CD4-positive, alpha-beta T cell treated with Interleukin-15 for 1 hour (primary cell): Measurements from ENCODE around the gene PLXNA3.
A peak's percentile ranks its signal among the peaks of the same experiment; 100 is the strongest.

Experiments
- DNase-seq: peaks from one replicate; pipeline ENCODE4 v3.0.0-alpha.2; 2020

PLXNA3 gene

DNA sequence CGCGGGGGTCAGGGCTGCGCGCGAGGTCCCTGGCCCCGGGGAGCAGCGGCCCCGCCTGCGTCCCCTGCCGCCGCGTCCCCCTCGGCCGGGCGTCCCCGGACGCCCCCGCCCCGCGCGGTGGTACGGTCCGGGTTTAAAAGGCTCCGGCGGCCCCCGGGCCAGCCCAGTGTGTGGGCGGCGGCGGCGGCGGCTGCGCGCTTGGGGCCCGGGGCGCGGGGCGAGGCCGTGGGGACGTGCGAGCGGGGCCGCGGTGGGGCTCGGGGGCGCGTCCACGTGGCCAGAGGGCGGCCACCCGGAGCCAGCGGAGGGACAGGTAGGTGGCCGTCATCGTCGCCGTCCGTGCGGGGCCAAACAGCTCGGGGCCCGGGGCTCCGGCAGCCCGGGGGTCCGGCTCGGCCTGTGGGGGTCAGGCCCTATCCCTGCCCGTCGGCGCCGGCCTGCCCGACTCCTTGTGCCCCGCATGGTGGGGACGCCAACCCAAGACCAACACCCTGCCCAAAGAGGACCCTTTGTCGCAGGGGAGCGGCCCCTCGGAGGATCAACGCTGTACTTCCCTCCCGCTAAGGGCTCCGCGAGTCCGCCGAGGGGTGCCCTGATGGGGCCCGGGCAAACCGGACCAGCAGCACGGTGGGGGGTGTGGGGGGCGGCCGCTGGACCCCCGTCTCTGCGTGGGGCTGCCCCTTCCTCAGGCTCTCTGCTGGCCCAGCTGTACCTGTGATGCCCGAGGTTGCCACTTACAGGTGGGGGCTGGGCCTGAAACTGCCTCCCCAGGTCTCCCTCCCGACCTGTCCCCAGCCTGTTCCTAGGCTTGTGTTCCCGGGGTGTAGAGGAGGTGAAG lies at the start of gene PLXNA3:
TSS of gene PLXNA3 (plus strand) at position 166 of the 838 bp plus-strand sequence. CDS start 1,903 bp downstream, outside the sequence.
- peak; percentile 48 for DNase-seq

DNA sequence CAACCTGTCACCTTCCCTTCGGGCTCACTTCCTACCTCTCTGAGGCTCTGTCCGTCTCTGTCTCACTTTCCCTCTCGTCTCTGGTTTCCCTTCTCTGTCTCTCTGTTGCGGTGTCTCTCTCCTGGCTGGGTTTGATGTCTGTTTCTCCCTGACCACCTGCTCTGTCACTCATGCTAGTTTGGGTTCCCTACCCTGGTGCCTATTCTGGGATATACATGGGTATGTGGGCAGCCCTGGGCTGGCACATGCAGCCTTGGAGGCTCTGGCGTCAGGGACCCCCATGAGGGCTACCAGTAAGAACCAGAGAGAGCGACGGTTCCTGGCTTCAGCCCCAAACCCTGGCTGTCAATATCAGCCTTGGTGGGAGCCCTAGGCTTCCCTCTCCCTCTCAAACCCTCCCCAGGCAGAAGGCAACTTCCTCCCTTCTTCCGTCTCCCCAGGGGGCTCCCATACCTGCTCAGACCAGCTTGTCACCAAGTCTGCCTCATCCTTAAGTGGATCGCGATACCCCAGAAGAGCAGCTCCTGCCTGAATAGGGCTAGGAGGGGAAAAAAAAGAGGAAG lies 49.3 kb upstream of the PLXNA3 start:
- DNase-seq = no peak

DNA sequence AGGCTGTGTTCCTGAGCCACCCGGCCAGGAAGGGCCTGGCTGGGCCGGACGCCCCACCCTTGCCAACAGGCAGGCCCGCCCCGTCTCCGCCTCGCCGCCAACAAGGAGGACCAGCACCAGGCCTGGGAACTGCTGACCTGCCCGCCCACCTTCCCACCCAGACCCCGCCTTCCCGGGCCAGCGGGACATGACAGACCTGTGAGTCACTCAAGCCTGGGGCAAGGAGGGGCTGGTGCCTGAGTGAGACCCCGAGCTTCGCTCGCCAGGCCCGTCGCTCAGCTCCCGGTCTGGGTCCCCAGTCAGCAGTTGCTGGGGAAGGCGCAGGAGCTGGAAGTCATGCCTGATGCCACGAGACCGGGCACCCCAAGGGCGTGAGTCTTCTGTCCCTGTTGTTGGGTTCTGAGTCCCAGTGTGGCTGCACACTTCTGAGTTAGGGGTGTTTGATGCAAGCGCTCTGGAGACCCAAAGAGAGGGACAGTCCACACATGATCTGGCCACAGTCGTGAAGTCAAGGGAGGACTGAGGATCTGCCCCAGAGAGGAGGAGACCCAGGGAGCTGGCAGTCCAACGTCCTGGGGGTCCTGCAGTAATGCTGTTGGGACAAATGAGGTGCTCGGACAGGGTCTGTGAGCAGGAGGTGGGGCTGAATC lies 48.7 kb upstream of the PLXNA3 start, which contains the start of gene DNASE1L1:
TSS of gene DNASE1L1 (minus strand) at position 33 of the 650 bp plus-strand sequence. CDS start 3,686 bp downstream, outside the sequence.
- DNase-seq = peak; percentile 83

DNA sequence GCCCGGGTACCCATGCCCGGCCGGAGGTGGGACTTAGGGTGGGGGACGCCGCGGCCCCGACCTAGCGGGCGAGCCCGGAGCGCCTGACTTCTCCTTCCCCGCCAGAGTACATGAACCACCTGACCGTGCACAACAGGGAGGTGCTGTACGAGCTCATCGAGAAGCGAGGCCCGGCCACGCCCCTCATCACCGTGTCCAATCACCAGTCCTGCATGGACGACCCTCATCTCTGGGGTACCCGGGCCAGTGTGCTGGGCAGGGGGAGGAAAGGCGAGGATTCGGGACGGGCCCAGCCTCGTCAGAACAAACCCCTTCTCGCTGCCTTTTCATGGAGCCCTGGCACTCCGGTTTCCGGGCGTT lies 46.1 kb upstream of the PLXNA3 start:
- peak; percentile 58 for DNase-seq

DNA sequence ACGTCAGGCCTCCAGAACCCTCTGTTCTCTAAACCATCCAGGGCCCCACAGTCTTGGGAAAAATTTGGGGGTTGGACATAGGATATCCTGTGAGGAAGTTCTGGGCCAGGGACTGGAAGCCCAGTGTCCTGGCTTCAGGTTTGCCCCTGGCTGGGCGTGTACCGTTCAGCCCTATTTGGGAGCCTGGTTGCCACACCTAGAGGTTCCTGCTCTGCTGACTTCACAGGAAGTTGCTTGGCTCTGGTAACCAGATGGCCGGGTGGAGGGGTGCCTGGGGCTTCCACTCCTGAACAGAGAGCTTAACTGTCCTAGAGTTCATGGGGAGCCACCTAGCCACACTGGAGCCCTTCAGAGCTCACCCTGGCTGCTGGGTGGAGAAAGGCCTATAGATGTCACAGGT lies 45.6 kb upstream of the PLXNA3 start:
- peak; percentile 54 for DNase-seq

DNA sequence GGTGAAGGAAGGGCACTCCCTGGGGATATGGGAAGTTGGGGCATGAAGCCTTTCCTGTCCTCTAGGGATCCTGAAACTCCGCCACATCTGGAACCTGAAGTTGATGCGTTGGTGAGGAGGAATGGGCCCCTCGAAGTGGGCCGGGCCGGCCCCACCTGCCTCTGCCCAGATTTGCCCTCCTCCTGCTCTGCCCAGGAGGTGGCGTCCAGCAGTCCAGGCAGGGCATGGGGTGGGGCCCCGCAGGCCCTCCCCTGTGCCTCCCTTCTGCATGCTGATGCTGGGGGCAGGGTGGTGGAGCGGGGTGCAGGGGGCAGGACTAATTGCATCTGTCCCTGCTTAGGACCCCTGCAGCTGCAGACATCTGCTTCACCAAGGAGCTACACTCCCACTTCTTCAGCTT lies 44.9 kb upstream of the PLXNA3 start:
- DNase-seq = no peak

DNA sequence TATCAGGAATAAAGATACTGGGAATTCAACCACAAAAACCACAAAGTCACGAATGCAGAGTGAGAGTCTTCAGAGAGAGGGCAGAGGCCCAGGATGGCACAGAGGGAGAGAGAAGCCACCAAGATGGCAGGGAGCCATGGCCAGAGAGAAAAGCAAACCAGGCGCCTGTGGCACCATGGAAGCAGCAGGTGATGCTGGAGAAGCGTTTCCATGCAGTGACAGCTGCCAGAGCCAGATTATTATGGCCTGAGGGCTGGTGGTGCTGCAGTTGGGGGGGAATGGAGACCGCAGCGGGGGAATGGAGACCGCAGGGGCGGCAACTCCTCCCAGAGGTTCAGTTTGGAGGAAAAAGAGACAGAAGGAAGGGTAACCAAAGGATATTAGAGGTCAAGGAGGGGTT lies 40.9 kb upstream of the PLXNA3 start:
- DNase-seq = no peak

DNA sequence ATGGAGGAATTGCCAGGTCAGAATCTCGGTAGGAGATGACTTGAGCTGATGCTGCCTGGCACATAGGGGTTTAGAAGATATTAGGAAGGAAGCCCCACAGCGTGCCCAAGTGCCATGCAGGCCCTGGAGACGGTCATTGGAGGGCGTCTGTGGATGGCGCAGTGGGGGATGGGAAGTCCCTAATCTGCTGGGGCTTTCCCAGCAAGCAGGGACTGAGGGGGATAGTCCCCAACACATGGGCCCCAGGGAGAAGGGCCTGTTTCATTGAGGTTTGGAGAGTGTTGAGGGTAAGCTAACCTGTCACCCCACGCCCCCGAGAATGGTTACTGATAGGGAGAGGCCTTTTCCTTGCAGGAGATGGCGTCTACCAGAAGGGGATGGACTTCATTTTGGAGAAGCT lies 38.9 kb upstream of the PLXNA3 start:
- DNase-seq = no peak

DNA sequence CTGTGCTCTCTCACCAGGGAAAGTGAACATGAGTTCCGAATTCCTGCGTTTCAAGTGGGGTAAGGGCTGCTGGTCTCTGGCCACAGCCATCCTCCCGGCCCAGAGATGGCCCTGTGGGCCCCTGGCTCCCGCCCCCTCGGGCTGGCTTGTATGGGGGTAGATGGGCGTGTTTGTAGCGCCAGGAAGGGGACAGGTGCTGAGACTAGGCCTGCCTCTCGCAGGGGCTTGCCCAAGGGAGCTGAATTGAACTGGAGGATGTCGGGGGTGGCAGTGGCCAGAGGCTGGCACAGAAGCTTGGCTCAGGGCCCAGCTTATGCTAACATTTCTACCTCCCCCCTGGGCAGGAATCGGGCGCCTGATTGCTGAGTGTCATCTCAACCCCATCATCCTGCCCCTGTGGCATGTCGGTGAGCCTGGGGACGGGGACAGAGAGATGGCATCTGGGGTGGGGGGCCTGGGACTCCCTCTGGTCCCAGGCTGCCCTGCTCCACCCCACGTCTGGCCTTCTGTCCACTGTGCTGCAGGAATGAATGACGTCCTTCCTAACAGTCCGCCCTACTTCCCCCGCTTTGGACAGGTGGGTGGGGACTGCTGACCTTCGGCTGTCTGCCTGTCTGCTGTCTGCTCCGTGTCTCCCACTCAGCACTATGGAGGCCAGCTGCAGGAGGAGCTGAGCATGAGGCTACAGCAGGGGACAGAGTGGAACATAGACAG lies 38.2 kb upstream of the PLXNA3 start:
- no peak for DNase-seq

DNA sequence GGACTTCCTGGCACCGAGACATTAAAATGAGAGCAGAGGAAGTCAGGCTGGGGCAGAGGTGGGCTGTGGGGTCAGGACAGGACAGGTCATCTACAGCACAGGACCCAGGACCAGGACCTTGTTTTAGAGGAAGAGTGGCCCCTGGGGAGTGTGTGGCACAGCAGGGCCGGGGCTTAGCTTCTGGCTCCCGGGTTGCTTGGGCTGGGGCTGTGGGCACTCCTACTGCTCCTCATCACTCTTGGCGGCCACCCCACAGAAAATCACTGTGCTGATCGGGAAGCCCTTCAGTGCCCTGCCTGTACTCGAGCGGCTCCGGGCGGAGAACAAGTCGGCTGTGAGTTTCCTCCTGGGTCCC lies 37.7 kb upstream of the PLXNA3 start:
- DNase-seq = no peak

DNA sequence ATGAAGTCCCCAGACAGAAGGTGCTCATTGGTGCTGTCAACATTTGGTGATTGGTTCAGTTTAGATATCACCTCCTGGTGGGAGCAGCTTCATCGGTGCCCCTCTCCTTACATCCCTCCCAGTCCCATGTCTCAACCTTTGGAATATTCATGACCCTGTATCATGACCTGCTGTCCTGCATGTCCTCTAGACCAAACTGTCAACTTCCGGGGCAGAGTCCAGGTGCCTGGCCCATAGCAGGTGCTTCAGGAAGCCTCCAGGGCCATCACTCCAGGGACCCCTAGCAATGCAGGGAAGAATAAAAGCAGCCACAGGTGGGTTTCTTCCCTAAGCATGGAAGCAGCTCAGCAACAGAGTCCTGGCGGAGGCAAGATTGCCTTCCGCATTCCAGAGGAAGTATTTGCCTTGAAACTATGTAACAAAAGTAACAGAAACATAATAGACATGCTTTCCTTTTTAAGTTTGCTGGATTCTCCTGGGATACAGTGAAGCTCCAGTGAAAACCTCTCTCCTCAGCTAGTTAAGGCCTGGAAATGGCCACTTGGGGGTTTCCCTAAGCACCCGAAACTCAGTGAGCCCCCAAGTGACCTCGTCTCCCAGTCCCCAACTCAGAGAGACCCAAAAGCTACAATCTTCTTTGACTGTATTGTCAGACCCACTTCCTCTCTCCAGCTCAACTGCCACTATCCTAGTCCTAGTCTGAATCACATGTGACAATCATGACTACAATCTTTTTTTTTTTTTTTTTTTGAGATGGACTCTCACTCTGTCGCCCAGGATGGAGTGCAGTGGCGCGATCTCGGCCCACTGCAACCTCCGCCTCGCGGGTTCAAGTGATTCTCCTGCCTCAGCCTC lies 30.9 kb upstream of the PLXNA3 start:
- DNase-seq = no peak

DNA sequence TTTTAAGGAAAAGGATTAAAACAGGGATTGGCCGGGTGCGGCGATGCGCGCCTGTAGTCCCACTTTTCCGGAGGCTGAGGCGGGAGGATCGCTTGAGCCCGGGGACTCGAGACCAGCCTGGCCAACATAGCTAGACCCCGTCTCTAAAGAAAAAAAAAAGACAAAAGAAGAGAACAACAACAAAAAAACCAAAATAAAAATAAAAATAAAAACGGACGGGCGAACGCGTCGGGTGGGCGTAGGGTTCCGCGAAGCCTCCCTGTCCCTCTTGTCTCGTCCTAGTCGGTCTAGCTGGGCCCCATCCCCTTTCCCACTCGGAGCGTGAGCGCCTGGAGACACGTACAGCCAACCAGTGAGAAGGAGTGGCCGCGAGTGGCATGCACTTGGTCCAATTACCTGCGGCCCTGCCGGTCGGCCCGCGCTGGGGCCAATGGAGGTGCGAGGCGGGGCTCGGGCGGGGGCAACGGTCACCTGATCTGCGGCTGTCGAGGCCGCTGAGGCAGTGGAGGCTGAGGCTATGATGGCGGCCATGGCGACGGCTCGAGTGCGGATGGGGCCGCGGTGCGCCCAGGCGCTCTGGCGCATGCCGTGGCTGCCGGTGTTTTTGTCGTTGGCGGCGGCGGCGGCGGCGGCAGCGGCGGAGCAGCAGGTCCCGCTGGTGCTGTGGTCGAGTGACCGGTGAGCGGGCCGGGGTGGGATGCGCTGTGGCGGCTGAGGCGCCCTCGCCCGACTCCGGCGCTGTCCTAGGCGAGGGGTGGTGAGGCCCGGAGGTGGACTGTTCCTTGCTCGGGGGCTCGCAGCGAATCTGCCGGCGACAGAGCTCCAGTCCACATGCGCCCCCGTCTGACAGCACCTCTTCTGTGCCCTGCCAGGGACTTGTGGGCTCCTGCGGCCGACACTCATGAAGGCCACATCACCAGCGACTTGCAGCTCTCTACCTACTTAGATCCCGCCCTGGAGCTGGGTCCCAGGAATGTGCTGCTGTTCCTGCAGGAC lies 29.6 kb upstream of the PLXNA3 start, which contains the start of gene ATP6AP1:
TSS of gene ATP6AP1 (plus strand) at position 502 of the 996 bp plus-strand sequence. CDS start at position 518, 16 bp downstream.
- peak; percentile 90 for DNase-seq

DNA sequence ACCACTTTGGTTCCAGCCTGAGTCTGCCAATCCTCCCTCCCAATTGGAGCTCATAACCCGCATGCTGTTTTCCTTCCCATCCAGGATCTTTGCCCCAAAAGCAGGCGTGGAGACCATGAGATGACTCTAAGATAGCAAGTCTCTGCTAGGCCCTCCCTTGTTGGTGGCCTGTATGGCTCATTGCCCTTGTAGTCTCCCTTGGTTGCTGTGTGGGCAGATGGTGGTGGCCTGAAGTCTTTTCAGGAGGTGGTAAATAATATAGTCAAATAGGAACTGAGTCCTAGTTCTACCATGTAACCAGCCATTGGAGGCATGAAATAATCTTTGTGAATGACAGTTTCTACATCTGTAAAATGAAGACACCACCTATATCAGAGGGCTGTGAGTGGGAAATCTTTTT lies 28.4 kb upstream of the PLXNA3 start:
- DNase-seq = no peak

DNA sequence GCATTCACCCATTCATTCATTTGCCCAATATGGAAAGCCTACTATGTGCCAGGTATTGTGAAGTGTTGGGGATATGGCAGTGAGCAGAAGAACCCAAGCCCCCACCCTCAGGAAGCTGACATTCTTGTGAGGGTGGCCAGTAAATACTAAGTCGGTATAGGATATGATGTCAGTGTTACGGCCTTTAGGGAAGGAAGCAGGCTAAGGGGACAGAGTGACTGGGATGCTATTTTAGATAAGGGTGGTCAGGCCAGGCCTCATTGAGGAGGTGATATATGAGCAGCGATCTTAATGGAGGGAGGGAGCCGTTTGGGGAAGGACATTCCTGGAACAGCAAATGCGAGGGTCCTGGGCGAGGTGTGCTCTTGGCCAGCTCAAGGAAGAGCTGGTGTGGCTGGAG lies 27.6 kb upstream of the PLXNA3 start:
- DNase-seq = no peak

DNA sequence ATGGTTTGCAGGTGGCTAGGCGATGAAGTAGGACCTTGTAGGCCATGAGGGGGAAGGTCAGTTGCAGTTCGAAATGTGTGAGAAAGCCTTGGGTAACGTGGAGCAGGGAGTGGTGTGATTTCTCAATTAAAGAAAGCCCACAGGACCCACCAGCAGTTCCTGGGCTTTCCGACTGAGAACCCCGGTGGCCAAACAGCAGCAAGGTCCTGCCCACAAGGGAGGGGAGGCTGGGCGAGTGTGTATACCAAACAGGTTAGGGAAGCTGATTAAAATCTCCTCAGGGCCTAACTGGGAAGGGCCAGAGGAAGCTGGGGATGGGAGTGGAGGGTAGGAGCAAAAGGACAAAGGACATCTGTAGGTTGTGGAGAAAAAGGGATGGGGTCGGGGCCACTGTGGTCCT lies 27.2 kb upstream of the PLXNA3 start:
- DNase-seq = peak; percentile 55

DNA sequence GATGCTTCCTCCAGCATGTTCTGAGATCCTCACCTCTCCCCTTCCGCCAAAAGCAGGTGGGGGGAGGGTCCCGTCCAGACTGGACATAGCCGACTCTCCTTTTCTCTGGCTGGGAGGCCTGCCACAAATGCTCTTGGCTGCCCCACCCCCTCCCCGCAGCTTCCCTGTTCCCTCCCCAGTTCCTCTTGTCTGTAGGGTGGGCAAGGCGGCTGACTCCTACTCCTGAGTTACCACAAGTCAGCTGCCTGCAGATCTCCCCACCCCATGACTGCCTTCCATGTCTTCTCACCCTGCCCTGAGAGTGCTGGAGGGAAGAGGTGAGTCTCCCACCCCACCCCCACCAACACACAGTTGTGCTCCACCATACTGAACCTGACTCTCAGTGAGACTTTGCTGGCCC lies 26.7 kb upstream of the PLXNA3 start:
- DNase-seq = peak; percentile 53

DNA sequence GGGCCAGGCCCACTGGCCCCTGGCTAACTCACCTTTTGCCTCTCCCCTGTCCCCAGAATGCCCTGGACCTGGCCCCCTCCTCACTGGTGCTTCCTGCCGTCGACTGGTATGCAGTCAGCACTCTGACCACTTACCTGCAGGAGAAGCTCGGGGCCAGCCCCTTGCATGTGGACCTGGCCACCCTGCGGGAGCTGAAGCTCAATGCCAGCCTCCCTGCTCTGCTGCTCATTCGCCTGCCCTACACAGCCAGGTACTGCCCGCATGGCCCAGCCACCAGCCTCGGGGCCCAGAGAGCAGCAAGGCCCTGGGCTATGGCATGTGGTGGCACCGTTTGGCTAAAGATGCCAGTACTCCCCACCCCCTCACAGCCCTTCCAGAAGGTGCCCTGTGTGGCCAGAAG lies 25.9 kb upstream of the PLXNA3 start:
- DNase-seq = no peak

DNA sequence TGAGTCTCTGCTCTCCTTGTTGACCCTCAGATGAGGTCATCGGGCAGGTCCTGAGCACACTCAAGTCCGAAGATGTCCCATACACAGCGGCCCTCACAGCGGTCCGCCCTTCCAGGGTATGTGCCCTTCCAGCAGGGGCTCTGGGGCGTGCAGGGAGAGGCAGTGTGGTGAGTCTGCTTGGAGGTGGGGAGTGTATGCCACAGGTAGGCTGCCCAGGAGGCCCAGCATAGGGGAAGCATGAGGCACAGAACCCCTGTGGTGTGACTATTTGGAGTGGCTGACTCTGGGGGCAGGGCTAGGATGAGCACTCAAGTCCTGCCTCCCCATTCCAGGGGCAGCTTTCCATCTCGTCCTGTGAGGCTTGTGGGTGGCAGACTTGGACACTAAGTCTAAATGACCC lies 24.5 kb upstream of the PLXNA3 start:
- no peak for DNase-seq

DNA sequence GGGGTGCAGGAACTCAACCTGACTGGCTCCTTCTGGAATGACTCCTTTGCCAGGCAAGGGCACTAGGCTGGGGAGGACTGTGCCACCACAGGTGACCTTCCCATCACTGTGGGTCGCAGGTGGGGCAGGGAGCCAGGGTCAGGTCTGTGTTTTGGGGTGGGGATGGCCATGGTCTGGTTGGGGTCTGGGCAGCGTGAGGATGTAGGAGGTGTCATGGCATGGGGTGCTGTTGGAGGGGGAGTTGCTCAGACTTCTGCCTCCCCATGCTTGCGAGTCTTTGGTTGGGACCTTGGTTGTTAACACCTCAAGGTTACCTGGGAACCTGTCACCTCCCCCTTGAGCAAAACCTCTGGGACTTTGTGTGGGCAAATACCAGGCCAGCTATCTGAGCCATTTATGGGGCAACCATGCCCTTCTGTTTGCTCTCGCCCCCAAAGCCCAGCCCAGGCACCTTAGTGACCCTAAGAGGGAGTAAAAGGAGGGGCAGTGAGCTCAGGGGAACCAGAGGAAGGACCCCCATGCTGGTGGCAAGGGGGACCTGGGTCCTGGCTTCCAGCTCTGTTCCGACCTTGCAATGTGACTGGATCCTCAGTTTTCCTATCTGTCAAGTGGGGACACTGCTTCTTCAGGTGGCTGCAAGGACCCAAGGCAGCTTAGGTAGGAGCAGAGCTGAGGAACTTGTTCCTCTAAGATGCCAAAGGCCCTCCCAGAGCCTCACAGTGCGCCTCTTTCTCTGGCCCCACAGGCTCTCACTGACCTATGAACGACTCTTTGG lies 23.5 kb upstream of the PLXNA3 start:
- DNase-seq = no peak

DNA sequence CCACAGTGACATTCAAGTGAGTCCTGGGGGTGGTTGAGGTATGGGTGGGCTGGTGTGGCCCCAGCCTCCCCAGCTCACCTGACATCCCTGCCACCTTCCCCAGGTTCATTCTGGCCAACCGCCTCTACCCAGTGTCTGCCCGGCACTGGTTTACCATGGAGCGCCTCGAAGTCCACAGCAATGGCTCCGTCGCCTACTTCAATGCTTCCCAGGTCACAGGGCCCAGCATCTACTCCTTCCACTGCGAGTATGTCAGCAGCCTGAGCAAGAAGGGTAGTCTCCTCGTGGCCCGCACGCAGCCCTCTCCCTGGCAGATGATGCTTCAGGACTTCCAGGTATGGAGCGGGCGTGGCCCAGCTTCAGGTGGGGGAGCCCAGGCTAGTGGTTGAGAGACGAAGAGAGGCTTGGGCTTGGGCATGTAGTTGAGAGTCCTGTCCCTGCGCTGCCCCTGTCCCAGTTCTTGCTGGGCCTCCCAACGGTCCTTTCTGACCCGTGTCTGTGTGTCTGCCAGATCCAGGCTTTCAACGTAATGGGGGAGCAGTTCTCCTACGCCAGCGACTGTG lies 22.8 kb upstream of the PLXNA3 start:
- no peak for DNase-seq
